HG02678 (cell line): ENCODE measurements around the gene TWF2.

Experiments
- ATAC-seq: cut with Tn5 transposase; IDR thresholded peaks from one replicate; pipeline ENCODE4 v1.9.1; 2021; ENCODE audit warnings: mild to moderate bottlenecking, moderate library complexity; ENCODE audit not compliant: unreplicated experiment

The TWF2 gene

DNA sequence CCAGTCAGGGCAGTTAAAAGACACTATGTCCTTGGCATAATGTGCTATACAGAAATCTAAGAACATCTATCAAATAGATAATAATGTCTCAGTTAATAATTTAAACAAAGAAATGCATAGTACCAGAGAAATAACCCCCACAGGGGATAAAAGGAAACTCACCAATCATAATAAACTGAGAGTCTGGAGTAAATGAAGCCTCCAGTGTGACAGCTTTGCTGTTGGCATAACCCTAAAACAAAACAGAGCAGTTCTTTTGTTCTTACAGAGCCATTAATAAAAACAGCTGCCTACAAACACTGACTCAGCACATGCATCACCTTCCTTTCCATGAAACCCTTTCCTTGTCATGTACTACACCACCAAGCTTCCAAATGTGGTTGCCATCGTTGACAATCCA, 20.1 kb upstream of the TWF2 start:
- no peak for ATAC-seq

DNA sequence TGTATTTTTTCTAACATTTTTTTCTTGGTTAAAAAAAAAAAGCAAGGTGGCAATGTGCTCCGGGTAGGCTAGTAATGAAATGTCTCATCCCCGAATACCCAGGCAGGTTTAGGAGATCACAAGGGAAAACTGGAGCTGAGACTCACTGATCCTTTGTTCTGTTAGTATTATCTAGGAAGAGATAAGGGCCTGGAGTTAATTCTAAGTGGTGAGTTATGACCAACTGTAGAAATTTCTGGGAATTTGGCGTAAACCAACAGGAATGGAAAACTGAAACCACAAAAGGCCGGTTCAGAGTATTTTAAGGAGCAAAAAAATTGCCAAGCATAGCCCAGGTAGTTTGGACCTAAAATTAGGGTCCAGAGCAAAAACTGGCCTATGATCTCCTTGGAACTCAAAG, 19.0 kb upstream of the TWF2 start:
- ATAC-seq, result no peak

DNA sequence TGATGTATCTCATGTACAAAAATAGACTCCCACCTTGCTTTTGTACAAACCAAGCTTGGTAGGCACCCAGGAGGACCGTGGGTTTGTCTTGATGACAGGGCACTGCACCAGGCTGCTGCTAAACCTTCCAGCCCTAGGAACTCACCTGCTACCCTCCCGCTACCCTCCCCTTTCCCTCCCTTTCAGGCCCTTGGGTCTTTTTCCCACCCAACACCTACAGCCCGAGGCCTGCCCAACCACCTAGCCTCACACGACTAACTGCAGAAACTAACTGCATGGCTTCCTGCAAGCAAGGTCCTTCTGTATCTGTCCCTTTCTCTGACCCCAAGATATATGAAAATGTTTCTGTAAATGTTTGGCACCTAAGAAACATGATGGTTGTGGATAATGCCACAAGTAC, 17.7 kb upstream of the TWF2 start:
- ATAC-seq, result no peak

DNA sequence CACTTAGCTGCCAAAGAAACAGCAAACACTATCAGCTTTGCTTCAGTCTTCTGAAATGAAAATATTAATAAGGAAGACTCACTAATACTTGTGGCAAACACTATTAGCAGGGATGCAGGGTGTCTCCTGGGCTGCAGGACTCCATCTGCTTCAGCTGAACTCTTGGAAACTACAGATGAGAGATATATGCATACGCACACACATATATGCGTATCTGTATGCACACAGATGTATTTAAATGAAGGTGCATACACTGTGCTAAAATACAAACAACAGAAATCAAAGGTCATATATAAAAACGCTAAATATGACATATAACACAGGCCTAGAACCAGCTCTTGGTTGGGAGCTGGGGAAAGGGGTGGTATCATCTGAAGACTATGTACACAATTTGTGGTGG, 17.2 kb upstream of the TWF2 start:
- no peak for ATAC-seq

DNA sequence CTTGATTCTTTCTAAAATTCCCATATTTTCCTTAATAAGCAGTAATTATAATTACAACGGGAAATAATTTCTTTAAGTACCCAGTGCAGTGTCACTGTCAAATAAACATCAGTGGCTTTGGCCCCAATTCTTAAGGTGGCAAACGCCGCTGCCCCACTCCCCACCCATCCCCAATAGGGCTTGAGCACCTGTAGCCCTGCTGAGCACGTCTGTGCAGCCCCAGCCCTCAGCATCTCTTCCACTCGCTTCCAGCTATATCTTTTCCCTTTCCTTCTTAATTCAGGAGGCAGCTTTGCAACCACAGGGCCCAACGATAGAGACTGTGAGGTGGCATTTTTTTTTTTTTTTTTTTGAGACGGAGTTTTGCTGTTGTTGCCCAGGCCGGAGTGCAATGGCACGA, 15.7 kb upstream of the TWF2 start:
- ATAC-seq, result no peak

DNA sequence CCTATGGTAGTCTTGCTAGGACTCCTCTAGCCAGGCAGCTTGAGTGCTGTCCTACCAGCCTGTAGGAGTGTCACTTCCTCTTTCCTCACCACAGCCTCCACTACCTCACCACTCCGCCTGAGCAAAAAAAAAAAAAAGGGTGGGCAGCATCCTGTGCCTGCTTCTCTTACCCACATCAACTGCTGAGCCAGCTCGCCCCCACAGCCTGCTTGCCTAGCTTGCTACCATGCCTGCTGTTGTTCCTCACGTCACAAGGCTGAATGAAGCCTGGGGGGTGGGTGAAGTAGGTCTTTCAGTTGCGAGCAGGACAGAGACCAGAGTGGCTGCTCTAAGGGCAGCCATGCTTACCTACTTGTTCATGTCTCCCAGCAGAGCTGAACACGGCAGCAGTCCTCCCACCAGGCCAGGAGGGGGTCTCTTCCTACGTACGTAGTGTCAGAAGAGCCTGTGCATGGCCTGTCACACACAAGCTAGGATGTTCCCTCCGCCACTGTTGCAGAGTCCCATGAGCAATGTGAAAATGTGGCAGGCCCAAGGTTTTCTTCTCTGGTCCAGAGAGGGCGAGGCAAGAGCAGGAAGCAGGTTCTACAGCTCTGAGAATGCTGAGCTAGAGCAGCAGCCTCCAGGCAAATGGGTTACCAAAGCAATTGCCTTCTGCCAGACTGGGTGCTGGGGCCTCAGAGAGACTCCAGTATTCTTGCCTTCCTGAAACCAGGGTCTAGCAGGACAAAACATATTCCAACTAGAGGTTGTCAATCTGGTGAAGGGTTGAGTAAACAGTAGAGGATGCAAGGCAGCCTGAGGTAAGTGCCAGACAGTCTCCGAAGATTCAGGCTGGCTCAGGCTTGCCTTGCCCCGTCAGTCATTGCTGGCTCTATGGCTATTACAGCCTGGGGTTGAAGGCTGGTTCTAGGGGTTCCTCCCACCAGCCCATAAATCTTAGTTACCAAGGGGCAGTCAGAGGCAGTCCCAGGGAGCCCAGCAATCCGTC, 14.7 kb upstream of the TWF2 start:
- ATAC-seq, result peak; percentile 92

DNA sequence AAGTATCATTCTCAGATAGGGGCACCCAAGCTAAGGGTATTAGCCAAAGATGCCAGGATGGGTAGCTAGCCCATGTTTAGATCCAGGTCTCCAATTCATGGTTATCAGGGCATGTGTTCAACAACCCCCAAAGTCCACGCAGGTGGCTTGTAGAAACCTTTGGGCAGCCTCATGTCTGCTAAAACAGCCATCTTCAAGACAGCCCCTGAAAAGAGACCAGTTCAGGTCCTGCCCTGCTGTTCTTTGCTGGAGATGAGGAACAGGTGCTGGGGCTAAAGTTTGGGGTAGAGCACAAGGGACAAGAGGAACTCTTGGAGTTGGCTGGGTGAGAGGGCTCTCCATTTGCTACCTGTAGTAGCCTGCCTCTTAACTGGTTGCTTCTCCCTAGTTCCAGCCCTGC, 11.2 kb upstream of the TWF2 start:
- ATAC-seq, result no peak

DNA sequence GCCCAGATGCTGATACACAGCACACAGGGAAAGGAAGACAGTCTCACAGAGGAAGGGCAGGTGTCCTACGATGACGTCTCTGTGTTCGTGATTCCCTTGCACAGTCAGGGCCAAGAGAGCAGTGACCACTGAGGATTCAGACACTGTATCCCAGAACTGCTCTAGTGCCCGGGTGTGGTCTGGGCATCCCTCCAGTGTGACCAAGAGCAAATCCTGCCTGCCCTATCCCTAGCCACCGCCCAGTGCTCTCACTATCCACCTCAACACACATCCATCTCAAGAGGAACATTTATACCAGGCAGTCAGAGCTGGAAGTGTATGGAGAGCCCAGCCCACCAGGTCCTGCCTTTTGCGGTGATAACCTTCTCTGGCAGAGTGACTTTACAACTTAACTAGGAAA, 10.7 kb upstream of the TWF2 start:
- ATAC-seq, result no peak

DNA sequence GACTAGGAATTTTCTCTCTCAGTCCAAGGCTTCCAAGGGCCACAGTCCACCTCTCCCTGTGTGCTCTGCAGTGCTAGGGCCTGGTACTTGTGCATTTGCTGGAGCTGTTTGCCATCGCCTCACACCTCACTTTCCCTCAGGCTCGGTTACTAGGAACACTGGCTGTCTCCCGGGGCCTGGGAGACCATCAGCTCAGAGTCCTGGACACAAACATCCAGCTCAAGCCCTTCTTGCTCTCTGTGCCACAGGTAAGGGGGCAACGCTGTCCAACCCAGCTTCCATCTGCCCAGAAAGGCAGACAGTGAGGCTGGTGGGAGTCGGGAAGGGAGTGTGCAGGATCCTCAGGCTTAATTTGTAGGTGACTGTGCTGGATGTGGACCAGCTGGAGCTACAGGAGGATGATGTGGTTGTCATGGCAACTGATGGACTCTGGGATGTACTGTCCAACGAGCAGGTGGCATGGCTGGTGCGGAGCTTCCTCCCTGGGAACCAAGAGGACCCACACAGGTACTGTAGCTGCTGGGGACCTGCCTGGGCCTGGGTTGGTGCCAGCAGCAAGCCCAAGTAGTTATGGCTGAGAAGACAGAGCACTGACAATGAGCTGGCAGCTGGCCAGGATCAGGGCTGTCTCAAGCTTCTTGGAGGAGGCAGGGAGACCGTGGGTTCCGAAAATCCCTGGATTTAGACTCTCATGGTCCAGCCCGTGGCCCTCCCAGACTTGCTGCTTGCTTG, 10.0 kb upstream of the TWF2 start:
- ATAC-seq, result no peak

DNA sequence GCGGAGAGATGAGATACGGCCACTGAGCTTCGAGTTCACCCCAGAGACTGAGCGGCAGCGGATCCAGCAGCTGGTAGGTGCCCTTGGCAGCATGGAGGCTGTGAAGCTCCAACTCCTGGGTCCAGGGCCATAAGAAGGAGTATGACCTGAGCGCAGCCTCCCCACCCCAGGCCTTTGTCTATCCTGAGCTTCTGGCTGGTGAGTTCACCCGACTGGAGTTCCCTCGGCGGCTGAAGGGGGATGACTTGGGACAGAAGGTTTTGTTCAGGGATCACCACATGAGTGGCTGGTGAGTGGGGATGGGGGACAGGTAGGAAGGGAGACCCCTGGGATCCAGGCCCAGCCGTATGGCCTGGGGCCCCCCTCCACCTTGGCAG, 9.2 kb upstream of the TWF2 start:
- no peak for ATAC-seq

DNA sequence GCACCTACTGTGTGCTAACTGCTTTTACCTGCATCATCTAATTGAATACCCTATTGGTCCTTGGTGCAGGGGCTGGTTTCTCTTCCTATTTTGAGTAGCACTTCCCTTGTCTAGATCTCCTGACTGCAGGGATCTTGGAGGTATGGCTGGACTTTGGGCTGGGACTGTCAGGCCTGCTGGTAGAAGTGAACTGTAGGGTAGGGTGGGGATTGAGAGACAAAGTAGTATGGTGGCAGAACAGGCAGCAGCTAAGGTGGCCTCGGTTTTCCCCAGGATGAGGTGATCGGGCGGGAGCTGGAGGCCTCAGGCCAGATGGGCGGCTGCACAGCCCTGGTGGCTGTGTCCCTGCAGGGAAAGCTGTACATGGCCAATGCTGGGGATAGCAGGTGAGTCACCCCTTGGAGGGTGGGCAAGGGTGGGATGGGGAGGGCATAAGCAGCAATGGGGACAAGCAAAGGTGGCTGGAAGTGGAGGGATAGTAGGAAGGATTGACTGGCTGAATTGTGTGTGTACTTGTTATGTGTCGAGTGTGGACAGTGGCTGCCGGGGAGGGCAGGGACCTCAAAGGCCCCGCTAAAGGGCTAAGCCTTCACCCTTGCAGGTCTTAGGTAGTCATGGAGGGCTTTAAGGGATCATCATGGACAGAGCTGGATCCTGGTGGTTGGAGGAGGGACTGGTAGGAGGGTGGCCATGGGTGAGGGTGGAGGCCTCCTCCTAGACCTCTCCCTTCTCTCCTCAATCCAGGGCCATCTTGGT, 8.6 kb upstream of the TWF2 start:
- no peak for ATAC-seq

DNA sequence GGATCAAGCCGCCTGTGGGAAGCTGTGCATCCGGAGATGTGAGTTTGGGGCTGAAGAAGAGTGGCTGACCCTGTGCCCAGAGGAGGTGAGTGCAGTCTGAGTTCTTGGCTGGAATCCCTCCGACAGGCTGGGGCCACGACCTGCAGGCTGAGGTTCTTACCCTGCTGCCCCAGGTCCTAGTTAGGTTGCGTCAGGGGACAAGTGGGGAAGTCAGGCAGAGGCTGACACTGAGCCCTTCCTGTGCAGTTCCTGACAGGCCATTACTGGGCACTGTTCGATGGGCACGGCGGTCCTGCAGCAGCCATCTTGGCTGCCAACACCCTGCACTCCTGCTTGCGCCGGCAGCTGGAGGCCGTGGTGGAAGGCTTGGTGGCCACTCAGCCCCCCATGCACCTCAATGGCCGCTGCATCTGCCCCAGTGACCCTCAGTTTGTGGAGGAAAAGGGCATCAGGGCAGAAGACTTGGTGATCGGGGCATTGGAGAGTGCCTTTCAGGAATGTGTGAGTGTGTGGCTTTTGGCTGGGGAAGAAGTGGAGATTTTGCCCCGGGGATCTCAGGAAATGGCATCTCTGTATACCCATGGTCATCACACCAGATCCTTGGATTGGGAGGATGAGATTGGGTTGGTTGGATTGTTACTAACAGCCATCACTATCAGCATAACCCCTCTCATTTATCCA, 7.9 kb upstream of the TWF2 start:
- no peak for ATAC-seq

DNA sequence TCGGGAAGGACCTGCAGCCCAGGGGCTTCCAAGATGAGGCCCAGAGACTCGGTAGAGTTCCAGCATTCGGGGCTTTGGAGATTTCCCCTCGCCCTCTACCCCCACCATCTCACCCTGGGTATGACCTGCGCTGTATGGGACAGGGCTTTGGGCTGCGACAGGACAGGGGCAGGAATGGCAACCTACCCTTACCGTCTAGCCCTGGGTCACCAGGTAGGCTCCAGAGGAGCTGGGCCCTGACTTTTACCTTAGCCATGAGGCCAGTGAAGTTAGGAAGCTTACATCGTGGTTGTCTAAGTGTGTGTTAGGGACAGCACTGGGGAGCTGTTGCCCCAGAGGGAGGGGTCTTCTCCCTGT, 7.3 kb upstream of the TWF2 start:
- no peak for ATAC-seq

DNA sequence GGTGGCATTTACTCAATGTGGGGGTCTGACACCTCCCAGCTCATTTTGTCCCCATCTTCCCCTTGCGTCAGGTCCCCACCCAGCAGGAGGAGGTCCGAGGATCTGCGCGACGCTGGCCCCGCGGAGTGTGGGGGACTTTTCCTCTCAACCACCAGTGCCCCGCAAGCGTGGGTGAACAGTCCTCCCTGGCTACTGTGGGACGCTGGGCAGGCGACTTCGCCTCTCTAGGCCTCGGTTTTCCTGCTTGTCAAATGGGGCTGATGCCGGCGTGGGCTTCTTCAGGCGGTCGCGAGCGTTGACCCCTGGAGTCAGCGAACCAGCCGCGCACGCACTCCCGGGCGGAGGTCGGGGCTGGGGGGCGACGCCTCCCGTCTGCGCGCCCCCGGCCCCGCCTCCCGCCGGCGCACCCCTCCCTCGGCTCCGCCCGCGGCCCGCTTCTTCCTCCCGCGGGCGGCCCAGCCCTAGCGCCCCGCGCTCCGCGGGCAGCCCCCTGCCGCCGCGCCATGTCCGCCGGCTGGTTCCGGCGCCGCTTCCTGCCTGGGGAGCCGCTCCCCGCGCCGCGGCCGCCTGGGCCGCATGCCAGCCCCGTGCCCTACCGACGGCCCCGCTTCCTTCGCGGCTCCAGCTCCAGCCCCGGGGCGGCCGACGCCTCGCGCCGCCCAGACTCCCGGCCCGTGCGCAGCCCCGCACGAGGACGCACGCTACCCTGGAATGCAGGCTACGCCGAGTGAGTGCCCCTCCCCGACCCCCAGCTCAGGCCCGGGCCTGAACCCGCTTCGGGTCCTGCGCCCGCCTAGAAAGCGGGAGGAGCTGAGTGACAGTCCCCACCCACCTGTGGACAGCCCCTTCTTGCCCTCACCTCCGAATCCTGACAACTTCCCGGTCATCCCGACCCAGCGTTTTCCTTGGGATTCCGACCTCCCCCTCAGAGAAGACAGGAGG, 6.6 kb upstream of the TWF2 start, which contains the start of gene PPM1M:
Gene PPM1M, plus strand, starts transcription at position 438 of the 942 bp plus-strand sequence. Its CDS starts 66 bp downstream, at position 504.
- no peak for ATAC-seq

DNA sequence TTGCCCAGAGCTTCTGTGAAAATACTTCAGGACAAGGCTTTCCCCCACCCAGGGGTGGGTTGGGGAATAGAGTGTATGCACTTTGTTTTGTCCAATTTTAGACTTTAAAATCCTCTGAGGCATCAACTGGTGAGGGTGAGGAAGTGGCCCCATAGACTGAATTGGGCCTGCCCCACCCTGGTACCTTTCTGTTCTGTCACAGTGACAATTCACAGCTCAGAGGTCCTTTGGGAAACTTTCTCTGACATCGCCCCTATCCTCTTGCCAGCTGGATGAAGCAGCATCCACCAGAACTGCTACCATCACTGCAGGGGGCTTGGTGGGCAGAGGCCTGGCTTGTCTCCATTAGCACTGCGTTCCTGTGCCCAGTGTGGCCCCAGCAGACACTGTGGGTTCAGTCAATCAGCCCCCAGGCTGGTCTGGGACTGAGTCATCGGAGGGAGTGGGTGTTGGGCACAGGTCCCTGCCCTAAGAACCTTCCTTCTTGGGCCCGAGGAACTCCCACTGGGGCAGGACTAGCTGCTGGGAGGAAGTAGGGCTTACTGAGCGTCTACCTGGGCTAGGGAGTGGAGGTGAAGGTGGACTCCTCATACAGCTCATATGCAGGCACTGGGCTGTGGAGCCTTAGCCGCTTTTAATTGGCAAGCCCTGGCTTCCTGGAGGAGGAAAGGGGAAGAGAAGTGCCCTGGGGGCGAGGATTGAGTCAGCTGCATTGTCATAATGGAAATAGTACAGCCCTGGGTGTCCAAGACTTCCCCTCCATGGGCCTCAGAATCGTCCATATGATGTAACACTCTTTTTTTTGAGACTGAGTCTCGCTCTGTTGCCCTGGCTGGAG, 5.1 kb upstream of the TWF2 start:
- ATAC-seq, result peak; percentile 37

DNA sequence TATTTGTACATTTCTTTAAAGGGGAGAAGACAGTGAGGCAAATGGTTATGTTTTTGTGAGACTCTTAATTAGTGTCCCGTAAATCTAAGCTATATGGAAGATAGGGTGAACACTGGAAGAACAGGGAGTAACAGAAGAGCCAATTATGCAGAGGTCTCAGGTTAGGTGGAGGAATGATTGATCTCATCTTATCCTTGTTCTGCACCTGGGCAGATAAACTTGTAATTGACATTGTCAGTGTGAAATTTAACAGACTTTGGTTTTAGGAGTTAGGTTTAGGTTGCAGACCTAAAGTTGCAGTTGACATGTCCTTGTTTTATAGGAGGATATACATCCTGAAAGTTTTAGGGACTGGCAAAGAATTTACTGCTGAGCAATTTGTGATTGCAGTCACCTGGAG, 3.1 kb upstream of the TWF2 start:
- no peak for ATAC-seq

DNA sequence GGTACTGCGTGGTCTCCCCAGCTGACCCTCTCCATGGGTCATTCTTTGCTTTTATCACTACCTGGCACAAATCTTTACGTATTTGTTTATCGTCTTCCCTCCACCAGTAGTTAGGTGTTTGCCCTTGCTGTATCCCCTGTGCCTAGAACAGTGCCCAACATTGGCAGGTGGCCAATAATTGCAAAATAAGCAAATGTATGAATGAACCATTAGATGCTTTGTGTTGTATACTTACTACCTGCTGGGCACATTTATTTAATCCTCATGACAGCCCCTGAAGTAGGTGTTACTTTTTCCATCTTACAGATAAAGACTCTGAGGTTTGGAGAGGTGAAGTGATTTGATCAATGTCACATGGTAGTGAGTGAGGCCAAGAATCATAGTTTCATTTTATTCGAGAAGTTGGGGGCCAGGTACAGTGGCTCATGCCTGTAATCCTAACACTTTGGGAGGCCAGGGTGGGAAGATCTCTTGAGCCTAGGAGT, 2.0 kb upstream of the TWF2 start:
- no peak for ATAC-seq

DNA sequence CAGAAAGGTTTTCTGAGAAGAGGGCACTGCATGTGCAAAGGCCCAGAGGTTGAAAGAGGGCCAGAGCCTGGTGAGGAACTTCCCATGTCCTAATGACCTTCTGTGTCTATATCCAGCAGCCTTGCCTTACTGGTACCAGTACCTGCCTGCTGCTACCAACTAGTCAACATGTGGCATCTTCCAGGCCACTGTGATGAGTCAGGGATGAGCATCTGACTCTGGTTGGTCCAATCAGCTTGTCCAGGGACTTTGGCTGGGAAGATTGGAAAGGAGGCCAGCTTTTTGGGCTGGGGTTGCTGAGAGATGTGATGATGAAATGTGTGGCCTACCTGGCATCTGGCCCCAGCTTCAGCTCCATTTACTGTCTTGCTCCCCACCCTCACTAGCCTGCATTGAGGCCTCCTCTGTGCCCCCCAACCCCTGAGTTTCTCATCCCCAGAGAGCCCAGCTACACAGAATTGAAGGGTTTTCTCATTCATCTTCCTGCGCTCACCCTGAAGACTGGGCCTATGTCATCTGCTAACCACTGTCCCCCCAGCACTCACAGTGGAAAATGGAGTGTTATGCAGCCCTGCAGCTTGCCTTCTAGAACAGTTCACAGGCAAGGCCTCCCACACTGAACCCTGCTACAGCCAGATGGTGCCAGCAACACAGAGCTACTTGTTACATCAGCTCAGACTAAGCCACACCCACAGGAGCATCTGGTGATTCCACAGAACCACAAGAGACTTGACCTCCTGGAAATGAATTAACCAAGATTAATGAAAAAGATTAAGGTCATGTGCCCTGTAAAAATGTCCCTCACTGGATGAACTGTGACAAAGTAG, 1.3 kb upstream of the TWF2 start:
- no peak for ATAC-seq
